ENCODE measurements around the gene METTL13.

METTL13 gene

GRCh38 chr1:171803461-171804022 is 22.1 kb downstream of the METTL13 start:
- DNase-seq (ENCODE audit: low spot score) = no peak

GRCh38 chr1:171805395-171806115 is 24.1 kb downstream of the METTL13 start:
- DNase-seq (ENCODE audit: low spot score) = no peak

- no peak for DNase-seq (ENCODE audit: low spot score)
Measured at GRCh38 chr1:171807556-171807955, 26.1 kb downstream of the METTL13 start.

GRCh38 chr1:171809834-171810233 is 28.4 kb downstream of the METTL13 start:
- no peak for DNase-seq (ENCODE audit: low spot score)

GRCh38 chr1:171811672-171812071 is 30.2 kb downstream of the METTL13 start:
- no peak for DNase-seq (ENCODE audit: low spot score)

- DNase-seq (ENCODE audit: low spot score) = no peak
Measured at GRCh38 chr1:171814692-171815091, 33.2 kb downstream of the METTL13 start.

GRCh38 chr1:171816300-171816901 is 34.9 kb downstream of the METTL13 start:
- DNase-seq (ENCODE audit: low spot score) = no peak

GRCh38 chr1:171817511-171818265 is 36.2 kb downstream of the METTL13 start:
- peak; percentile 26 for DNase-seq (ENCODE audit: low spot score)

GRCh38 chr1:171819946-171820345 is 38.5 kb downstream of the METTL13 start:
- DNase-seq (ENCODE audit: low spot score) = no peak

GRCh38 chr1:171826973-171827372 is 45.5 kb downstream of the METTL13 start:
- DNase-seq (ENCODE audit: low spot score) = no peak

- DNase-seq (ENCODE audit: low spot score) = no peak
Measured at GRCh38 chr1:171828794-171829193, 47.3 kb downstream of the METTL13 start.

- no peak for DNase-seq (ENCODE audit: low spot score)
Measured at GRCh38 chr1:171833091-171833825, 51.8 kb downstream of the METTL13 start.

- DNase-seq (ENCODE audit: low spot score) = no peak
Measured at GRCh38 chr1:171834821-171835220, 53.4 kb downstream of the METTL13 start.

GRCh38 chr1:171835891-171836290 is 54.4 kb downstream of the METTL13 start:
- no peak for DNase-seq (ENCODE audit: low spot score)

GRCh38 chr1:171841050-171841910 is 59.8 kb downstream of the METTL13 start, which contains the start of gene DNM3:
DNM3 (plus strand) TSS chr1:171841498; CDS start chr1:171841657, 159 bp downstream.
- peak; percentile 97 for DNase-seq (ENCODE audit: low spot score)

- peak; percentile 41 for DNase-seq (ENCODE audit: low spot score)
Measured at GRCh38 chr1:171841931-171842761, 60.7 kb downstream of the METTL13 start.

GRCh38 chr1:171844381-171844780 is 62.9 kb downstream of the METTL13 start:
- DNase-seq (ENCODE audit: low spot score) = no peak

- DNase-seq (ENCODE audit: low spot score) = no peak
Measured at GRCh38 chr1:171845998-171846397, 64.5 kb downstream of the METTL13 start.
